Cardiac fibroblast (primary cell): ENCODE data around the gene JARID2.
A peak's percentile ranks its signal among the peaks of the same experiment; 100 is the strongest.

Experiments used
- DNase-seq, 2 donors: peaks; one replicate each; pipeline versions ENCODE4 v3.0.0 to v3.0.0-alpha.2; 2010; ENCODE audit warnings: low read depth in 2 of 2
- H3K4me3 ChIP-seq, 2 donors: replicated peaks in 1 of 2; 1 replicate in 1 of 2; 2 replicates in 1 of 2; pipeline ENCODE4 v1.5.1; 2011; ENCODE audit warnings: low read depth in 2 of 2, low read length in 2 of 2, mild to moderate bottlenecking in 2 of 2, moderate library complexity in 1 of 2
- TF ChIP-seq, protein P1 (sequence below): IDR thresholded peaks from one replicate; pipeline ENCODE4 v1.5.1; 2011; ENCODE audit warnings: low read depth, mild to moderate bottlenecking, low read length, inconsistent platforms

Gene JARID2

DNA sequence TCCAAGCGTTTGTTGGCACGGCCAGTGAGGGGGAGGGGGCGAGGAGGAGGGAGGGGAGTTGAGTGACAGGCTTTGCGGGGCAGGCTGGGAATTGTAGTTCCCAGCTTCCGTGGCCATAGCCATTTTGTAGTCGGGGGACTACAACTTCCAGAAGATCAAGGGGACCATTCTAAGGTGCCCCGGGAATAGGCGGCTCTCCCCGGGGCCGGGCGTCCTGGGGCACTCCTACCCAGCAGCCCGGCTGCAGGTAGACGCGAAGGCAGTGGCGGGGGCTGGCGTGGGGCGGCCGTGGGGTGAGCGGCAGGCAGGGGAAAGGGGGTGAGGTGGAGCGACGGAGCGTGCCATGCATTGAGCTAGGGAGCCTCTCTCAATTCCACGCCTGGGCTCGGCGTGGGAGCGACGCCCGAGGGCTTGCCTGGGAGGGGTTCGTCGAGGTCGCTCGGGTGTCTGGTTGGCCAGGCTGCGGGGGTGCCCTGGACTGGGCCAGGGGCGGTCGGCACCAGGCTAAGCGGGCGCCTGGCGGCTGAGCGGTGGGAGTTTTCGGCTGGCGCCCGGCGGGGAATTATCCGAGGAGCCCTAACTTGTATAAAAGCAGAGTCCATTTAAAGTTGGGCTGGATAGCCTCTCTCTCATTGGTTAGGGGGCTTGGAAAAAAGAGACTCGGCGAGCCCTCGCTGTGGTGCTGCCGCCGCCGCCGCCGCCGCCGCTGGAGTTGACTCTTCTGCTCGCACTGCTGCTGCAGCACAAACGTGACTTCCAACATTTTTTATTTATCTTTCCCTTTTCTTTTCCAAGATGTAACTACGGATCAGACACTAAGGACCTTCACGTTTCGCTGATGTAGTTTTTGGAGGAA, at the start of gene JARID2:
JARID2 (plus strand) TSS at position 709 of the 856 bp plus-strand sequence. CDS start 471 bp downstream, outside the sequence.
- TF ChIP-seq, protein P1, sequence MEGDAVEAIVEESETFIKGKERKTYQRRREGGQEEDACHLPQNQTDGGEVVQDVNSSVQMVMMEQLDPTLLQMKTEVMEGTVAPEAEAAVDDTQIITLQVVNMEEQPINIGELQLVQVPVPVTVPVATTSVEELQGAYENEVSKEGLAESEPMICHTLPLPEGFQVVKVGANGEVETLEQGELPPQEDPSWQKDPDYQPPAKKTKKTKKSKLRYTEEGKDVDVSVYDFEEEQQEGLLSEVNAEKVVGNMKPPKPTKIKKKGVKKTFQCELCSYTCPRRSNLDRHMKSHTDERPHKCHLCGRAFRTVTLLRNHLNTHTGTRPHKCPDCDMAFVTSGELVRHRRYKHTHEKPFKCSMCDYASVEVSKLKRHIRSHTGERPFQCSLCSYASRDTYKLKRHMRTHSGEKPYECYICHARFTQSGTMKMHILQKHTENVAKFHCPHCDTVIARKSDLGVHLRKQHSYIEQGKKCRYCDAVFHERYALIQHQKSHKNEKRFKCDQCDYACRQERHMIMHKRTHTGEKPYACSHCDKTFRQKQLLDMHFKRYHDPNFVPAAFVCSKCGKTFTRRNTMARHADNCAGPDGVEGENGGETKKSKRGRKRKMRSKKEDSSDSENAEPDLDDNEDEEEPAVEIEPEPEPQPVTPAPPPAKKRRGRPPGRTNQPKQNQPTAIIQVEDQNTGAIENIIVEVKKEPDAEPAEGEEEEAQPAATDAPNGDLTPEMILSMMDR, result no peak
- peak; percentile 98 to 99 for DNase-seq
- H3K4me3 ChIP-seq, result peak within 1 kb of the TSS; percentile 76 to 84

DNA sequence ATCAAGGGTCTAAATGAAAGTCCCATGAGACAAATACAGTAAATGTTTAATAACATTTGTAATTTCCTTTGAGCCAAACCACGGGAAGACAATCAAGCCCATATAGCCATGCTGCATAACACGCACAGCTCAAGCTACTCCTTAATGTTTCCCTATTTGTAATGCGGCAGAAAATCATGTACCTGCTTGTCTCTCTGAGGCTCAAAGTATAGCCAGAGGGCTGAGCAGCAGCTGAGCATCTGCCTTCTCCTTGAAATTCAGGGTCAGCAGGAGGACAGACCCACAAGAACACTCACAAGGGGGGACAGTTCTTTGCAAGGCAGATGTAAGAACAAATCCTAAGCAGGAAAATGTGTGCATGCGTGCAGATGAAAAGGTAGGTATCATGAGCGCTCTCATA, 45.8 kb upstream of the JARID2 start:
- no peak overlapping the region for H3K4me3 ChIP-seq
- TF ChIP-seq, protein P1, result no peak
- DNase-seq, result no peak

DNA sequence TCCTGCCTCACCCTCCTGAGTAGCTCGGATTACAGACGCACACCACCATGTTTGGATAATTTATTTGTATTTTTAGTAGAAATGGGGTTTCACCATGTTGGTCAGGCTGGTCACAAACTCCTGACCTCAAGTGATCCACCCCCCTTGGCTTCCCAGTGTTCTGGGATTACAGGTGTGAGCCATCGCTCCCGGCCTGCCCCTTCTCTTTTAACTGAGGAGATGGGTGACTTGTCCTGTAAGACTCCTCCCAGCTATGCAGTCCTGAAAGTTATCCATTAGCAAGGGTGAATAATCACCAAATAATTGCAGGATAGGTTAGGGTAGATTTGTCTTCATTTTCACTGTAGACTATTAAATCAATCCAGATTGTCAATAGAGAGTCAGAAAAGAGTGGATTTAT, 40.5 kb upstream of the JARID2 start:
- DNase-seq, result no peak
- TF ChIP-seq, protein P1, result no peak
- no peak overlapping the region for H3K4me3 ChIP-seq

DNA sequence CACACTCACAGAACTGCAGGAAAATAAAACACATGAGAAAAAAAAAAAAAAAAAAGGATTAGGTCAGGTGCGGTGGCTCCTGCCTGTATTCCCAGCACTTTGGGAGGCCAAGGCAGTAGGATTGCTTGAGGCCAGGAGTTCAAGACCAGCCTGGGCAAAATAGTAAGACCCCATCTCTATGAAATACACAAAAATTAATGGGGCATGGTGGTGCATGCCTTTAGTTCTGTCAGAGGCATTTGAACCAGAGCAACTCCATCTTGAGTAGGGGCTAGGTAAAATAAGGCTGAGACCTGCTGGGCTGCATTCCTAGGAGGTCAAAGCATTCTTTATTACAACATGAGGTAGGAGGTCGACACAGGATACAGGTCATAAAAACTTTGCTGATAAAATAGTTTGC, 39.0 kb upstream of the JARID2 start:
- H3K4me3 ChIP-seq, result no peak overlapping the region
- DNase-seq, result no peak
- TF ChIP-seq, protein P1, result no peak

DNA sequence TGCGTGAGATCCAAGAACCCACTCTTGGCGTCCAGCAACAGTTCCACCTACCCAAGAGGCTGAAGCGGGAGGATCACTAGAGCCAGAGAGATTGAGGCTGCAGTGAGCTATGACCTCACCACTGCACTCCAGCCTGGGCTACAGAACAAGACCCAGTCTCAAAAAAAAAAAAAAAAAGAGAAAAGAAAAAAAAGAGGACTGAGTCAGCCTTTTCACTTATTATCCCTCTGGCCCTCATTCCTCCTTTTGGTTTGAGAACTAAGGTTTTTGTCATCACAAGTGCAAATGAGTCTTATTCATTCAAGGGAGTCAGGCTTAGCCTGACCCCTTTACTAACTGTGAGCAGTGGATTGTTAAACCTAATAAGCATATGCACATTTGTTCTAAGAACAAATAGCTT, 37.9 kb upstream of the JARID2 start:
- DNase-seq, result peak; percentile 15 to 44
- TF ChIP-seq, protein P1, result no peak
- H3K4me3 ChIP-seq, result no peak overlapping the region

DNA sequence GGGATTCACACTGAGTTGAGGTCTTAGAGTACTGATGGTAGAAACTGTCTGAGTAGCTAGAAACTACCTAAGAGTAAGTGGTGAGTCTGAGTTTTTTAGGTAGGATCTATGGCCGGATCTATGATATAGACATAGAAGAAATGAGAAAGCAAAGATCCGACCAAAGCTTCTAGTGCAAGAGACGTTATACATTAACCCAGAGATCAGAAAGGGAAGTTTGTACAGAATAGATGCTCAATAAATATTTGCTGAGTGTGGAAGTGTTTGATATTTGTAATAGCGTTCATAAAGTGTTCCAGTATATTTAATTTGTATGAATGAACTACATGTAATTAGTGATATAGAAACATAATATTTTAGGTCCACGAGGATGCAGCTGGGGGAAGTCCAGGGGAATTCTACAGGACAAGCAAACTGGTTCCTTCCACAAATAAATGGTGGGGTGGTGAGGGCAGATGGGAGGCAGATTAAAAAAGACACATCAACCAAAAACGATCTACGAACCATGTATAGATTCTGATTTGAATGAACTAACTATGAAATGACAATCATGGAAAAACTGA, 31.9 kb upstream of the JARID2 start:
- H3K4me3 ChIP-seq, result no peak overlapping the region
- TF ChIP-seq, protein P1, result no peak
- DNase-seq, result no peak
